Liver (tissue), 3 donors: ENCODE data around the gene CD300LD.

Source experiments
- CTCF ChIP-seq: fragments of 150-350 bp; IDR thresholded peaks from 2 replicates; pipeline ENCODE4 v1.5.1; 2017; ENCODE audit warnings: improper control_type of control experiment, low read depth, low read length; ENCODE audit not compliant: missing input control
- EGR1 ChIP-seq, 2 donors: IDR thresholded peaks; 2 replicates each; pipeline ENCODE4 v1.6.1; 2016 to 2018; ENCODE audit warnings: antibody characterized with exemption in 2 of 2, low read depth in 2 of 2
- HNF4A ChIP-seq, 2 donors: conservative IDR thresholded peaks; 2 replicates each; pipeline ENCODE4 v1.6.1; 2016; ENCODE audit warnings: antibody characterized with exemption in 2 of 2, mild to moderate bottlenecking in 2 of 2
- HNF4G ChIP-seq: IDR thresholded peaks from 2 replicates; pipeline ENCODE4 v1.6.1; 2016; ENCODE audit warnings: antibody characterized with exemption
- JUND ChIP-seq, 2 donors: IDR thresholded peaks; 2 replicates each; pipeline ENCODE4 v1.6.1; 2016; ENCODE audit warnings: antibody characterized with exemption in 2 of 2
- TF ChIP-seq, protein P1 (sequence below): IDR thresholded peaks from 2 replicates; pipeline ENCODE4 v1.6.1; 2016; ENCODE audit warnings: antibody characterized with exemption
- TF ChIP-seq, protein P2 (sequence below): IDR thresholded peaks from 2 replicates; pipeline ENCODE4 v1.6.1; 2016; ENCODE audit warnings: antibody characterized with exemption
- donor health status: healthy.
- donor health status: healthy.

DNA sequence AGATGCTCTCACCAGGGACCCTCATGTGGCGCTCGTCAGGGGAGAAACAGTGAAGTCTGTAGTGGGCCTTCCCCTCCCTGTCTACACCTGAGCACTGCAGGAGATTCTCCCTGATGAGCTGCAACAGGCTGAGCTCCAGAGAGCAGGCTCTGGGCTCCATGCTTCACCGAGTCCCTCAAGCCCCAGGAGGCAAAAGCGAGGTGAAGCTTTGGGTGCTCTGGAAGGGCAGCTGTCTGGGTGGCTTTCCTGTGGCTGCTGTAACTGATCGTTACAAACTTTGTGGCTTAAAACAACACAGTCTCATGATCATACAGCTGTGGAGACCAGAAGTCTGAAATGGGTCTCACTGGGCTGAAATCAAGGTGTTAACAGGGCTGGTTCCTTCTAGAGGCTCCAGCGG is 12.1 kb upstream of the CD300LD start:
- no peak for TF ChIP-seq EGR1 (IDR thresholded peaks at IDR 0.05; ENCODE audit: low read depth in 2 of 2)
- TF ChIP-seq, protein P1, sequence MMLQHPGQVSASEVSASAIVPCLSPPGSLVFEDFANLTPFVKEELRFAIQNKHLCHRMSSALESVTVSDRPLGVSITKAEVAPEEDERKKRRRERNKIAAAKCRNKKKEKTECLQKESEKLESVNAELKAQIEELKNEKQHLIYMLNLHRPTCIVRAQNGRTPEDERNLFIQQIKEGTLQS = no peak
- TF ChIP-seq HNF4A (conservative IDR thresholded peaks at IDR 0.05) = no peak
- TF ChIP-seq, protein P2, sequence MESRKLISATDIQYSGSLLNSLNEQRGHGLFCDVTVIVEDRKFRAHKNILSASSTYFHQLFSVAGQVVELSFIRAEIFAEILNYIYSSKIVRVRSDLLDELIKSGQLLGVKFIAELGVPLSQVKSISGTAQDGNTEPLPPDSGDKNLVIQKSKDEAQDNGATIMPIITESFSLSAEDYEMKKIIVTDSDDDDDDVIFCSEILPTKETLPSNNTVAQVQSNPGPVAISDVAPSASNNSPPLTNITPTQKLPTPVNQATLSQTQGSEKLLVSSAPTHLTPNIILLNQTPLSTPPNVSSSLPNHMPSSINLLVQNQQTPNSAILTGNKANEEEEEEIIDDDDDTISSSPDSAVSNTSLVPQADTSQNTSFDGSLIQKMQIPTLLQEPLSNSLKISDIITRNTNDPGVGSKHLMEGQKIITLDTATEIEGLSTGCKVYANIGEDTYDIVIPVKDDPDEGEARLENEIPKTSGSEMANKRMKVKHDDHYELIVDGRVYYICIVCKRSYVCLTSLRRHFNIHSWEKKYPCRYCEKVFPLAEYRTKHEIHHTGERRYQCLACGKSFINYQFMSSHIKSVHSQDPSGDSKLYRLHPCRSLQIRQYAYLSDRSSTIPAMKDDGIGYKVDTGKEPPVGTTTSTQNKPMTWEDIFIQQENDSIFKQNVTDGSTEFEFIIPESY = no peak
- TF ChIP-seq CTCF = no peak
- no peak for TF ChIP-seq HNF4G
- no peak for TF ChIP-seq JUND (IDR thresholded peaks at IDR 0.05)
